Osteocyte (in vitro differentiated cells): ENCODE measurements around the gene RGS18. TPM values are rescaled to one million over a fixed set of nuclear protein-coding genes. Genes with fewer than 3 reads are reported as not detected.

ENCODE experiments used
- DNase-seq: peaks from one replicate; pipeline ENCODE4 v3.0.0; 2021; ENCODE audit warnings: mixed read lengths; ENCODE audit not compliant: unreplicated experiment; ENCODE audit errors: extremely low spot score
- H3K27ac Mint-ChIP-seq: one replicate; pipeline ENCODE4 v1.8.0; 2021; ENCODE audit warnings: mild to moderate bottlenecking, mixed read lengths; ENCODE audit not compliant: unreplicated experiment
- H3K27me3 Mint-ChIP-seq: one replicate; pipeline ENCODE4 v1.8.0; 2021; ENCODE audit warnings: mixed read lengths; ENCODE audit not compliant: unreplicated experiment
- H3K36me3 Mint-ChIP-seq: one replicate; pipeline ENCODE4 v1.8.0; 2021; ENCODE audit warnings: mixed read lengths; ENCODE audit not compliant: unreplicated experiment
- H3K4me1 Mint-ChIP-seq: one replicate; pipeline ENCODE4 v1.8.0; 2021; ENCODE audit warnings: mixed read lengths; ENCODE audit not compliant: unreplicated experiment
- H3K4me3 Mint-ChIP-seq: one replicate; pipeline ENCODE4 v1.8.0; 2021; ENCODE audit warnings: mild to moderate bottlenecking, moderate library complexity, mixed read lengths; ENCODE audit not compliant: unreplicated experiment
- H3K9me3 Mint-ChIP-seq: one replicate; pipeline ENCODE4 v1.8.0; 2021; ENCODE audit warnings: mixed read lengths; ENCODE audit not compliant: unreplicated experiment
- total RNA-seq: library from RNA; stranded (reverse); gene quantifications from 2 replicates; pipeline ENCODE4 v1.2.1, GENCODE V29; 2021
- TF ChIP-seq, protein P1 (sequence below): fragments of 200-600 bp; sonication (generic); IDR thresholded peaks from 2 replicates; pipeline ENCODE4 v1.5.0; 2021; ENCODE audit warnings: antibody characterized with exemption, mild to moderate bottlenecking, moderate library complexity

RGS18 gene
- total RNA-seq, 1 donor from 2014 or later, result not detected

DNA sequence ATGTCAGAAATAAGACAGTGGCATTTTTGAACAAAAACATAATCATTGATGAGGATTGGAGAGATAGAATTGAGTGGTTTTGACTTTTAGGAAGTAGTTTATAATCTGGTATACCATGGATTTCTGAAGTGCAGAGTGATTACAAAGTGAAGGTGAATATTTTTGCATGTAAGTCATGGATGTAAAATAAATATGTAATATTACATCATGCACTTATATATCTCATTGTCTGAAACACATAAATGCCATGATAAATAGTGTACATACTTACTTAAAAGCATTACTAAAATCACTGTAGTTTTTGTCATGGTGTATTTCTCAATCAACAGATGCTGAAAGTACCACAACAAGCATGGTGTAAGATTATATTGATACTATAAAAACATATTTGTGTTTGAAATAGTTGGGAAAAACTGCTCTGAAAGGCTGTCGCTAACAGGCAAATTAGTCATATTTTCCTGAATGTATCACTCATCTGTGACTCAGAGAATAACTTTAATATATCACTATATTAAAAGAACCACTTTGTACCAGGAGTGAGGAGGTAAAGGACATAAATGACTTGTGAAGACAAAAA lies 24.8 kb upstream of the RGS18 start:
- Mint-ChIP-seq H3K27ac (peak overlapping the region; percentile 67), H3K9me3 (peaks cover 11% of the 10 kb centered on the region), H3K4me3 (no peak overlapping the region), H3K4me1 (peaks cover 17% of the 10 kb centered on the region), H3K27me3 (no peaks in the 10 kb centered on the region), H3K36me3 (peaks cover 3% of the 10 kb centered on the region)
- TF ChIP-seq, protein P1, sequence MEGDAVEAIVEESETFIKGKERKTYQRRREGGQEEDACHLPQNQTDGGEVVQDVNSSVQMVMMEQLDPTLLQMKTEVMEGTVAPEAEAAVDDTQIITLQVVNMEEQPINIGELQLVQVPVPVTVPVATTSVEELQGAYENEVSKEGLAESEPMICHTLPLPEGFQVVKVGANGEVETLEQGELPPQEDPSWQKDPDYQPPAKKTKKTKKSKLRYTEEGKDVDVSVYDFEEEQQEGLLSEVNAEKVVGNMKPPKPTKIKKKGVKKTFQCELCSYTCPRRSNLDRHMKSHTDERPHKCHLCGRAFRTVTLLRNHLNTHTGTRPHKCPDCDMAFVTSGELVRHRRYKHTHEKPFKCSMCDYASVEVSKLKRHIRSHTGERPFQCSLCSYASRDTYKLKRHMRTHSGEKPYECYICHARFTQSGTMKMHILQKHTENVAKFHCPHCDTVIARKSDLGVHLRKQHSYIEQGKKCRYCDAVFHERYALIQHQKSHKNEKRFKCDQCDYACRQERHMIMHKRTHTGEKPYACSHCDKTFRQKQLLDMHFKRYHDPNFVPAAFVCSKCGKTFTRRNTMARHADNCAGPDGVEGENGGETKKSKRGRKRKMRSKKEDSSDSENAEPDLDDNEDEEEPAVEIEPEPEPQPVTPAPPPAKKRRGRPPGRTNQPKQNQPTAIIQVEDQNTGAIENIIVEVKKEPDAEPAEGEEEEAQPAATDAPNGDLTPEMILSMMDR, result no peak
- DNase-seq, result no peak

DNA sequence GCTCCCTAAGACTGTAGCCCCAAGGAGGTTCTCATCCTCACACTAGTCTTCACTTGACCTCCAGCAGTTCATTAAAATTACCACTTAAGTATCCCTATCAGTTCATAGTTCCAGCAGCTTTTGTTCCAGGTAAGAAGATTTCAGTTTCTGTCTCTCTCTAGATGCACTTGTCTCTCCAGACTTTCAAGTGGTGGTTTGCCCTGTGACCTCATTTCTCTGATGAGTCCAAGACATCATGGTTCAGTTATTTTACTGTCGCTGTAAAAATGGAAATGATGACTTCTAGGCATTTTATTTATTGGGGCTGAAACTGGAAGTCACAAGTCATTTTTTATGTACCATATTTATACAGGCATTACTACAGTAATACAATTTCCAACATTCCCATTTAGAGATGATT lies 17.9 kb upstream of the RGS18 start:
- no peak for DNase-seq
- H3K4me3 Mint-ChIP-seq, result no peak overlapping the region
- TF ChIP-seq, protein P1, result no peak
- H3K4me1 Mint-ChIP-seq, result peaks cover 6% of the 10 kb centered on the region
- H3K36me3 Mint-ChIP-seq, result no peaks in the 10 kb centered on the region
- H3K27ac Mint-ChIP-seq, result no peak overlapping the region
- no peaks in the 10 kb centered on the region for H3K27me3 Mint-ChIP-seq
- H3K9me3 Mint-ChIP-seq, result peaks cover 3% of the 10 kb centered on the region

DNA sequence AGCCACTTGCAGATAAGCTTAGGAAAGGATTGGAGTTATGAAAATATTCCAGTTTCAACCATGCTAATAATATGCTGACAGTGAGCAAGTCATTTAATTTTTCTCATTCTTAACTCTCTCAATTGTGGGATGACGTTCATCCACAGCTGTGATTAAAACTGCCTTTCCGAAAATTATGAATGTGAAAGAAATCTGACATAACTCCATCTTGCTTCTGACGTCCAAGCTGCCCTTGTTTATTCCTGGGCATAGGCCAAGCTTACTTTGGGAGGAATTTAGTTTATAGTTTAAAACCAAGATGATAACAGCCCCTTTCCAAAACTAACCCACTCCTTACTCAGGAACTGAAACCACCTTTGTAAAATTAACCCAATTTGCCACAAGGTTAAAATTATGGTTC lies 11.0 kb upstream of the RGS18 start:
- no peak for DNase-seq
- no peak overlapping the region for H3K27ac Mint-ChIP-seq
- H3K4me1 Mint-ChIP-seq, result no peaks in the 10 kb centered on the region
- no peaks in the 10 kb centered on the region for H3K27me3 Mint-ChIP-seq
- H3K9me3 Mint-ChIP-seq, result no peaks in the 10 kb centered on the region
- no peak overlapping the region for H3K4me3 Mint-ChIP-seq
- TF ChIP-seq, protein P1, result no peak
- no peaks in the 10 kb centered on the region for H3K36me3 Mint-ChIP-seq

DNA sequence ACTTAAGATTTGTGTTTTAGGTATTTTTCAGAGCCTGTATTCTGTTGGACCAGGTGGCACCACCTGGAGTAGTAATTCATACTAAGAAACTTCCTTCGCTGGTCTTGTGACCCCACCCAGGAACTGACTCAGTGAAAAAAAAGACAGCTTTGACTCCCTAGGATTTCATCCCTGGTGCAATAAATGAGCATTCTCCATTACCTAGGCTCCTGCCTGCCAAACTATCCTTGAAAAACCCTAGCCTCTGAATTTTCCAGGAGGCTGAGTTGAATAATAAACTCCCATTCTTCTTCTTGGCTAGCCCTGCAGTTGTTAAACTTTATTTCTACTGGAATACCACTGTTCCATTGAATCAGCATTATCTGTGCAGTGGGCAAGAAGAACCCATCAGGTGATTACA lies 10.6 kb upstream of the RGS18 start:
- no peak for DNase-seq
- Mint-ChIP-seq H3K36me3 (no peaks in the 10 kb centered on the region), H3K4me1 (no peaks in the 10 kb centered on the region)

DNA sequence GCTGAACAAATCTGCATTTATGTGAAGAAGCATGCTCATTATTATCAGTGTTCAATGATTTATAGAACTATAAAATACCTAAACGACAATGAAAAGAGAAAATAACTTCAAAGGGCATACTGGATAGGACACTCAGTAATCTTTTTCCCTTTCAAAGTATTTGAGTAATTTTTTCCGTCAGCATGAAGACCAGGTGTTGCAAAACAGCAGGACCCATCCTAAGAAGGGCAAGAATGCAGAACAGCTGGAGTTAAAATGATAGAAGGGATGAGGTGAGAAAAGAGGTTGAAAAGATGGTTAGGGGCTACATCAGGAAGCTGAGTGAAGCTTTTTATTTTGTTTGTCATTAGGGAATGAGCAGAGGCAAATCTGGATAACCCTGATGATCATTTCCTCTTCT lies 7.1 kb upstream of the RGS18 start:
- H3K36me3 Mint-ChIP-seq, result no peaks in the 10 kb centered on the region
- no peak overlapping the region for H3K4me3 Mint-ChIP-seq
- no peak overlapping the region for H3K27ac Mint-ChIP-seq
- H3K27me3 Mint-ChIP-seq, result no peaks in the 10 kb centered on the region
- H3K9me3 Mint-ChIP-seq, result no peaks in the 10 kb centered on the region
- no peak for DNase-seq
- TF ChIP-seq, protein P1, result no peak
- H3K4me1 Mint-ChIP-seq, result peaks cover 5% of the 10 kb centered on the region

More for the DNA sequence above, 10.6 kb upstream of the RGS18 start:
- Mint-ChIP-seq H3K9me3 (no peaks in the 10 kb centered on the region), H3K4me3 (no peak overlapping the region), H3K27me3 (no peaks in the 10 kb centered on the region), H3K27ac (no peak overlapping the region)
- TF ChIP-seq, protein P1, result no peak
